ENCODE measurements around the gene PKLR. TPM values are rescaled to one million over a fixed set of nuclear protein-coding genes. Genes with fewer than 3 reads are reported as not detected.

Gene PKLR
- total RNA-seq, 3 donors from 2014 or later: 0.13 to 0.14 TPM; not detected in 1

GRCh38 chr1:155322953-155323728 is 21.9 kb upstream of the PKLR start:
- H3K9me3 Mint-ChIP-seq: no peaks in the 10 kb centered on the region
- peaks cover 4% of the 10 kb centered on the region for H3K36me3 Mint-ChIP-seq (ENCODE audit: insufficient read depth)
- peak overlapping the region; percentile 82 for H3K4me3 Mint-ChIP-seq
- DNase-seq (peak; percentile 85), ATAC-seq (peak; percentile 61 to 64)
- H3K27me3 Mint-ChIP-seq (ENCODE audit: low read depth): no peaks in the 10 kb centered on the region
- peaks cover 27% of the 10 kb centered on the region for H3K4me1 Mint-ChIP-seq (ENCODE audit: low read depth)

GRCh38 chr1:155322571-155322952 is 21.3 kb upstream of the PKLR start:
- DNase-seq (no peak), ATAC-seq (no peak)
- Mint-ChIP-seq H3K9me3 (no peaks in the 10 kb centered on the region), H3K4me1 (ENCODE audit: low read depth) (peaks cover 27% of the 10 kb centered on the region), H3K27me3 (ENCODE audit: low read depth) (no peaks in the 10 kb centered on the region), H3K36me3 (ENCODE audit: insufficient read depth) (peaks cover 4% of the 10 kb centered on the region), H3K4me3 (peak overlapping the region; percentile 63)

GRCh38 chr1:155321639-155322503 is 20.6 kb upstream of the PKLR start:
- DNase-seq (no peak), ATAC-seq (no peak)
- Mint-ChIP-seq H3K9me3 (no peaks in the 10 kb centered on the region), H3K36me3 (ENCODE audit: insufficient read depth) (peaks cover 4% of the 10 kb centered on the region), H3K4me3 (peak overlapping the region; percentile 63), H3K4me1 (ENCODE audit: low read depth) (peaks cover 27% of the 10 kb centered on the region), H3K27me3 (ENCODE audit: low read depth) (no peaks in the 10 kb centered on the region)

- DNase-seq: peak; percentile 70
- Mint-ChIP-seq H3K4me3 (peak within 1 kb of the TSS; percentile 63), H3K27me3 (ENCODE audit: low read depth) (no peaks in the 10 kb centered on the region), H3K36me3 (ENCODE audit: insufficient read depth) (peaks cover 4% of the 10 kb centered on the region), H3K9me3 (no peaks in the 10 kb centered on the region), H3K4me1 (ENCODE audit: low read depth) (peaks cover 25% of the 10 kb centered on the region)
- ATAC-seq: peak; percentile 16 to 29
These were observed 19.7 kb upstream of the PKLR start, which contains the start of gene RUSC1 for GRCh38 chr1:155320661-155321617. Gene RUSC1 (plus strand): TSS chr1:155320894. CDS start chr1:155321774, 880 bp downstream.

- peak overlapping the region; percentile 53 for H3K4me3 Mint-ChIP-seq
- no peaks in the 10 kb centered on the region for H3K27me3 Mint-ChIP-seq (ENCODE audit: low read depth)
- H3K4me1 Mint-ChIP-seq (ENCODE audit: low read depth): peaks cover 23% of the 10 kb centered on the region
- H3K9me3 Mint-ChIP-seq: no peaks in the 10 kb centered on the region
- no peak for DNase-seq
- no peak for ATAC-seq
- peaks cover 4% of the 10 kb centered on the region for H3K36me3 Mint-ChIP-seq (ENCODE audit: insufficient read depth)
These were observed 19.0 kb upstream of the PKLR start for GRCh38 chr1:155320252-155320651.

GRCh38 chr1:155319536-155319935 is 18.3 kb upstream of the PKLR start:
- Mint-ChIP-seq H3K4me3 (no peak overlapping the region), H3K4me1 (ENCODE audit: low read depth) (peaks cover 23% of the 10 kb centered on the region), H3K9me3 (no peaks in the 10 kb centered on the region), H3K36me3 (ENCODE audit: insufficient read depth) (peaks cover 4% of the 10 kb centered on the region), H3K27me3 (ENCODE audit: low read depth) (no peaks in the 10 kb centered on the region)
- DNase-seq (no peak), ATAC-seq (no peak)

GRCh38 chr1:155318082-155318481 is 16.8 kb upstream of the PKLR start:
- no peaks in the 10 kb centered on the region for H3K9me3 Mint-ChIP-seq
- DNase-seq: no peak
- ATAC-seq: no peak
- no peaks in the 10 kb centered on the region for H3K27me3 Mint-ChIP-seq (ENCODE audit: low read depth)
- peaks cover 9% of the 10 kb centered on the region for H3K36me3 Mint-ChIP-seq (ENCODE audit: insufficient read depth)
- H3K4me3 Mint-ChIP-seq: no peak overlapping the region
- peaks cover 23% of the 10 kb centered on the region for H3K4me1 Mint-ChIP-seq (ENCODE audit: low read depth)

GRCh38 chr1:155316922-155317321 is 15.7 kb upstream of the PKLR start:
- ATAC-seq: no peak
- Mint-ChIP-seq H3K4me1 (ENCODE audit: low read depth) (peaks cover 20% of the 10 kb centered on the region), H3K27me3 (ENCODE audit: low read depth) (no peaks in the 10 kb centered on the region), H3K36me3 (ENCODE audit: insufficient read depth) (peaks cover 14% of the 10 kb centered on the region), H3K4me3 (no peak overlapping the region), H3K9me3 (no peaks in the 10 kb centered on the region)
- DNase-seq: no peak

GRCh38 chr1:155313261-155313660 is 12.0 kb upstream of the PKLR start:
- ATAC-seq (no peak), DNase-seq (no peak)
- no peaks in the 10 kb centered on the region for H3K27me3 Mint-ChIP-seq (ENCODE audit: low read depth)
- H3K36me3 Mint-ChIP-seq (ENCODE audit: insufficient read depth): peaks cover 21% of the 10 kb centered on the region
- H3K4me3 Mint-ChIP-seq: no peak overlapping the region
- H3K9me3 Mint-ChIP-seq: no peaks in the 10 kb centered on the region
- H3K4me1 Mint-ChIP-seq (ENCODE audit: low read depth): peaks cover 21% of the 10 kb centered on the region

- no peak for DNase-seq
- Mint-ChIP-seq H3K36me3 (ENCODE audit: insufficient read depth) (peaks cover 21% of the 10 kb centered on the region), H3K27me3 (ENCODE audit: low read depth) (no peaks in the 10 kb centered on the region), H3K4me3 (peak overlapping the region; percentile 97), H3K4me1 (ENCODE audit: low read depth) (peaks cover 24% of the 10 kb centered on the region), H3K9me3 (no peaks in the 10 kb centered on the region)
- no peak for ATAC-seq
These were observed 8.3 kb upstream of the PKLR start for GRCh38 chr1:155309423-155310021.

GRCh38 chr1:155308493-155309422 is 7.5 kb upstream of the PKLR start, which contains the start of gene FDPS:
Gene FDPS (plus strand): TSS chr1:155308866. CDS start chr1:155309790, 924 bp downstream.
- Mint-ChIP-seq H3K36me3 (ENCODE audit: insufficient read depth) (peaks cover 21% of the 10 kb centered on the region), H3K4me1 (ENCODE audit: low read depth) (peaks cover 24% of the 10 kb centered on the region), H3K9me3 (no peaks in the 10 kb centered on the region), H3K27me3 (ENCODE audit: low read depth) (no peaks in the 10 kb centered on the region), H3K4me3 (peak within 1 kb of the TSS; percentile 97)
- peak; percentile 95 for DNase-seq
- ATAC-seq: peak; percentile 97 to 99

GRCh38 chr1:155307247-155307740 is 6.1 kb upstream of the PKLR start:
- ATAC-seq (no peak), DNase-seq (no peak)
- peaks cover 15% of the 10 kb centered on the region for H3K36me3 Mint-ChIP-seq (ENCODE audit: insufficient read depth)
- H3K9me3 Mint-ChIP-seq: no peaks in the 10 kb centered on the region
- H3K27me3 Mint-ChIP-seq (ENCODE audit: low read depth): no peaks in the 10 kb centered on the region
- H3K4me3 Mint-ChIP-seq: peak overlapping the region; percentile 11
- H3K4me1 Mint-ChIP-seq (ENCODE audit: low read depth): peaks cover 22% of the 10 kb centered on the region
